GM18505 (cell line): Measurements from ENCODE around the gene GPBP1.
"Not testable (repeated sequence)": the region's sequence is repeated elsewhere in the genome, so short reads cannot be mapped to it uniquely, and the experiment has no call there.

Experiments
- ATAC-seq: cut with Tn5 transposase; IDR thresholded peaks from one replicate; pipeline ENCODE4 v1.9.1; 2021; ENCODE audit not compliant: unreplicated experiment
- POLR2A ChIP-seq: IDR thresholded peaks from 4 replicates; pipeline ENCODE4 v1.6.1; 2011; ENCODE audit warnings: borderline replicate concordance; ENCODE audit not compliant: insufficient read depth, insufficient read length; ENCODE audit errors: extremely low read depth

GPBP1 gene

DNA sequence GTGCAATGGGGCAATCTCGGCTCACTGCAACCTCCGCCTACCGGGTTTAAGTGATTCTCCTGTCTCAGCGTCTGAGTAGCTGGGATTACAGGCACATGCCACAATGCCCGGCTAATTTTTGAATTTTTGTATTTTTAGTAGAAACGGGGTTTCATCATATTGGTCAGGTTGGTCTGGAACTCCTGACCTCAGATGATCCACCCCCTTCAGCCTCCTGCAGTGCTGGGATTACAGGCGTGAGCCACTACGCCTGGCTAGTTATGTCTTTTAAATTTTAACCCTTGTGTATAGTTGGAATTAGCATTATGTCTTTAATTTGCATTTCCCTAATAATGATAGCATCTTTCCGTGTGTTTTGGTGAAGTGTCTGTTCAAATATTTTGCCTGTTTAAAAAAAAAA, 11.5 kb downstream of the GPBP1 start:
- ATAC-seq: no peak
- no peak for TF ChIP-seq POLR2A

DNA sequence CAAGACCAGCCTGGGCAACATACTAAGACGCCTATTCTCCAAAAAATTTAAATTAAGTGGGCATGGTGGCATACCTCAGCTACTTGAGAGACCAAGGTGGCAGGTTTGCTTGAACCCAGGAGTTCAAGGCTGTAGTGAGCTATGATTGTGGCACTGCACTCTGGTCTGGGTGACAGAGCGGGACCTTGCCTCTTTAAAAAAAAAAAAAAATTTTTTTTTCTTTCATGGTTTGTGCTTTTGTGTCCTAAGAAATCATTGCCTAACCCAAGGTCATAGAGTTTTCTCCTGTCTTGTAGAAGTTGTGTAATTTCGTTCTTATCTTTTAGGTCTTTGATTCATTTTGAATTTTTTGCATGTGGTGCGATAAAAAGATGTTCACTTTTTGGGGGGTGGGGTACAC, 12.3 kb downstream of the GPBP1 start:
- ATAC-seq: no peak
- no peak for TF ChIP-seq POLR2A

GRCh38 chr5:57187977-57188376, 14.1 kb downstream of the GPBP1 start:
- ATAC-seq: not testable (repeated sequence)

GRCh38 chr5:57189515-57189914, 15.7 kb downstream of the GPBP1 start:
- TF ChIP-seq POLR2A: no peak
- ATAC-seq: no peak

DNA sequence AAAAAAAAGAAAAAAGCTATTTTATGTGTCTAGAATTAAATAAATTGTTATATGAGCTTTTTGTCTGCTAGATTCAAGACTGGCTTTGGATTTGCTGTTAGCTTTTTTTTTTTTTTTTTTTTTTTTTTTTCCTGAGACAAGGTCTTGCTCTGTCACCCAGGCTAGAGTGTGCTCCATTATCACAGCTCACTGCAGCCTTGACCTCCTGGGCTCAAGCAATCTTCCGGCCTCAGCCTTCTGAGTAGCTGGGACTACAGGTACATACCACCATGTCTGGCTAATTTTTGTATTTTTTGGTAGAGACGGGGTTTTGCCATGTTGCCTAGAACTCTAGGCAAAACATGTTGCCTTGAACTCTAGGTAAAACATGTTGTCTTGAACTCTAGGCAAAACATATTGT, 16.7 kb downstream of the GPBP1 start:
- no peak for ATAC-seq
- TF ChIP-seq POLR2A: no peak

DNA sequence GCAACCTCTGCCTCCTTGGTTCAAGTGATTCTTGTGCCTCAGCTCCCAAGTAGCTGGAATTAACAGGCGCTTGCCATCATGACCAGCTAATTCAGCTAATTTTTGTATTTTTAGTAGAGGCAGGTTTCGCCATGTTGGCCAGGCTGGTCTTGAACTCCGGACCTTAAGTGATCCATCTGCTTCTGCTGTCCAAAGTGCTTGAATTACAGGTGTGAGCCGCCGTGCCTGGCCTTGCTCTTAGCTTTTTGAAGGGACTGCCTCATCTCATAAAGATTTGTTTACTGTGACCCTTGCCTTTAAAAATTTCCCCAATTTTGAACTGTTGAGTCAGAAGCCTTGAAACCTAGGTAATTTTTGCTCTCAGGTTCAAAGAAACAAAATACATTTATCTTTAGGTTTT, 17.3 kb downstream of the GPBP1 start:
- no peak for TF ChIP-seq POLR2A
- ATAC-seq: no peak

DNA sequence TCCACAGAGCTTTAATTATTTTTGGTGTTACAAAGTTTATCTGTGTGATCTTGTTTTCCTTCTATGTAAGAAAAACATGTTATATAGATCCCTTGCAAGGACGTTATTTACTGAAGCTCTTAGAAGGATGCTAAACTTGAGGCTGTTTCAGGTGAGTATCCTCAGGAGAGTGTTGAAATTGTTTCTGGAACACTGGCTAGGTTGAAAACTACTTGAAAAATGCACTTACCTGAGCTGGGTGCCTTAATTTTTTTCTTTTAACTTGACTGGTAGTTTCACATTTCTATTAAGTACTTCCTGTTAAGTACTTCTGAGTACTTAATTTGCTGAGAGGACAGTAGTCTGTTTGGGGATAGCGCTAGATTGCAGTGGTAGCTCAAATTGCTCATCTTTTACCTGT, 18.1 kb downstream of the GPBP1 start:
- ATAC-seq: no peak

GRCh38 chr5:57192832-57193231, 19.0 kb downstream of the GPBP1 start:
- not testable (repeated sequence) for ATAC-seq

More for the DNA sequence above, 18.1 kb downstream of the GPBP1 start:
- no peak for TF ChIP-seq POLR2A

- ATAC-seq: no peak
Measured at GRCh38 chr5:57193757-57194413, 20.0 kb downstream of the GPBP1 start.

GRCh38 chr5:57194653-57195052, 20.8 kb downstream of the GPBP1 start:
- ATAC-seq: no peak
- TF ChIP-seq POLR2A: no peak

More at GRCh38 chr5:57193757-57194413, 20.0 kb downstream of the GPBP1 start:
- TF ChIP-seq POLR2A: no peak

- no peak for ATAC-seq
- no peak for TF ChIP-seq POLR2A
Measured at GRCh38 chr5:57195060-57195459, 21.2 kb downstream of the GPBP1 start.

DNA sequence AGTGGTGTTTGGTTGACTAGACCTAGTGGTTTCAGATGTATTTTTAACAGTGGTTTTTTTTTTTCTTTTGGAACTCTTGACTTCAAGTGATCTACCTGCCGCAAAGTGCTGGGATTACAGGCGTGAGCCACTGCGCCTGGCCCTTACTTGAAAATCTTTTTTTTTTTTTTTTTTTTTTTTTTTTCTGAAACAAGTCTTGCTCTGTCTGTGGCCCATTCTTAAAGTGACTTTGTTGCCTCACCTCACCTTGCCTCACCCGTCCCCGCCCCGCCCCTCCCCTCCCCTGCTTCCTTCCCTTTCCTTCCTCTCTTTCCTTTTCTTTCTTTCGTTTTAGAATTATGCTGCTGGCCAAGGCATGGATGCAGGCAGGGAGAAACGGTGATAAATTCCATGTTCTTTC, 26.0 kb downstream of the GPBP1 start:
- ATAC-seq: no peak

DNA sequence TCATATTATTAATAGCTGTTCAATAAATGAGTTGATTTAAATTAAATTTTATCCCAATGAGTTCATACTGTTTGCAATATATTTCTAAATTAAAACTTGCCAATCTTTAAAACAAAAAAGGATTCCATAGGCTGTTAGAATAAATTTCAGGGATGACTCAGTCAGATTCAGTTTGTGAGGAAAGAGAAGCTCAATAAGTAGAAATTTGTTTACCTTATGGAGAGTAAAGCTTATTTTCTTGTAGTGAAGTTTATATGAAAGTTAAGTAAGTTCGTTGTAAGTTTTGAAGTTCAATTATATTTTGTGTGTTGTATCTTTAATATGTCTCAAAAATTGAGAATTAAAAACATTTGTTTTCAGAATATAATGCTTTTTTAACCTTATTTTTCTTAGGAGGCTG, 29.0 kb downstream of the GPBP1 start:
- TF ChIP-seq POLR2A: no peak

More for the DNA sequence above, 26.0 kb downstream of the GPBP1 start:
- TF ChIP-seq POLR2A: no peak

GRCh38 chr5:57207007-57207653, 33.3 kb downstream of the GPBP1 start:
- no peak for ATAC-seq
- TF ChIP-seq POLR2A: no peak

More for the DNA sequence above, 29.0 kb downstream of the GPBP1 start:
- no peak for ATAC-seq
